GM12872 (cell line): Measurements from ENCODE around the gene TNNI3K.

Source experiments
- TF ChIP-seq, protein P1 (sequence below): IDR thresholded peaks from 3 replicates; pipeline ENCODE4 v1.5.1; 2011; ENCODE audit warnings: low read depth, mild to moderate bottlenecking, low read length, moderate library complexity; ENCODE audit not compliant: insufficient read depth

Gene TNNI3K

DNA sequence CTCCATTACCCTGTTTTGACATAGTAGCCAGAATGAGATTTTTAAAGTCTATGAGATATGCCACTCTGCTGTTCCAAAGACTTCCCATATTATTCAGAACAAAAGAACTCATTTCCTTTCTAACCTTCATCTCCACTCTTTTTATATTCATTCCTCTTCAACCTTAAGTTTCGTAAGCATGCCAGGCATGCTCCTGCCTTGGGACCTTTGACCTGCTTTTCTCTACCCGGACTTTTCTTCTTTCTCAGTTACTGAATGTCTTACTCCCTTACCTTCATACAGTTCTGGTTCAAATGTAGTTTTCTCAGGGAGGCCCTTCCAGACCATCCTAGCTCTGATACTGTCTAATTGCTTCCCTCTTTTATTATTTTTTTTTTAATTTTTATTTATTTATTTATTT is 81.1 kb downstream of the TNNI3K start:
- TF ChIP-seq, protein P1, sequence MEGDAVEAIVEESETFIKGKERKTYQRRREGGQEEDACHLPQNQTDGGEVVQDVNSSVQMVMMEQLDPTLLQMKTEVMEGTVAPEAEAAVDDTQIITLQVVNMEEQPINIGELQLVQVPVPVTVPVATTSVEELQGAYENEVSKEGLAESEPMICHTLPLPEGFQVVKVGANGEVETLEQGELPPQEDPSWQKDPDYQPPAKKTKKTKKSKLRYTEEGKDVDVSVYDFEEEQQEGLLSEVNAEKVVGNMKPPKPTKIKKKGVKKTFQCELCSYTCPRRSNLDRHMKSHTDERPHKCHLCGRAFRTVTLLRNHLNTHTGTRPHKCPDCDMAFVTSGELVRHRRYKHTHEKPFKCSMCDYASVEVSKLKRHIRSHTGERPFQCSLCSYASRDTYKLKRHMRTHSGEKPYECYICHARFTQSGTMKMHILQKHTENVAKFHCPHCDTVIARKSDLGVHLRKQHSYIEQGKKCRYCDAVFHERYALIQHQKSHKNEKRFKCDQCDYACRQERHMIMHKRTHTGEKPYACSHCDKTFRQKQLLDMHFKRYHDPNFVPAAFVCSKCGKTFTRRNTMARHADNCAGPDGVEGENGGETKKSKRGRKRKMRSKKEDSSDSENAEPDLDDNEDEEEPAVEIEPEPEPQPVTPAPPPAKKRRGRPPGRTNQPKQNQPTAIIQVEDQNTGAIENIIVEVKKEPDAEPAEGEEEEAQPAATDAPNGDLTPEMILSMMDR = no peak

DNA sequence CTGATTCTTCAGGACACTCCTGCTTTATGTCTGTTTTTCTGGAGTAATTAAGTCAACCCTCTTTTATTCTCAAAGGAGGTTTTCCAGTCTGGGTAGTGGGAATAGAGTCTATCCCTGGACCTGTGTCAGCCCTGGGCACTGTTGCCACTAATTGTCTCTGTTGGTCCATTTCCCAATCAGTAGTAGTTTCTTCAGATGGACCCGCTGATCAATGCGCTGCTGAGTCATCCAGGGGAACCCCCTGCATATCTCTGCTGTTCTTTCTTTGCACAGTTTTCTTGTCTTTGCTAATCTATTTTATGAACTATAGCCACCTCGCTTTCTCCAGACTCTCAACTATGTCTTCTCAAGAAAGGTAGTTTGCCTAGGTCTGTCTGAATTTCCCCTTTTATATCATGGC is 82.5 kb downstream of the TNNI3K start:
- TF ChIP-seq, protein P1 = no peak

DNA sequence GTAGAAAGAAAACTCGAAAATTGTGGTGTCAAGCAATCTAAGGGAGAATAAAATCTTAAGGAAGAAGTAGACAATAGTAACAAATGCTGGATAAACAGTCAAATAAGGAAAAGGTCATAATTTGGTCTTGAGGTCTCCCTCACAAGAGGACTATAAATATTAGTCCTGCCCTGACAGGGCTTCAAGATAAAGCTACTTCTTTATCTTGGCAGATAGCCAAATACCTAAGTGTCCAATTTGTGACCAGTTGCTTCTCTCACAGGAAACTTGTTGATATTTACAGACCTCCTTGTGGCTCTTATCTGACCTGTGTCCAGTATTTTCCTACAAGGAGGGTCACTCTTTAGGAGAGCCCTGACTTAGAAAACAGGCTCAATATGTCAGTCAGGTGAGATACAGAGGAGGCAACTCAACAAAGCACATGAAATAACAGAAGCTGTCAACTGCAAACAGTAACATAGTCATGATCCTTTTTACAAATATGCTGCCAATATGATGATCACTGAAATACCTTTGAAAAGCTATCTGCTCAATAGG is 88.8 kb downstream of the TNNI3K start:
- TF ChIP-seq, protein P1 = no peak

DNA sequence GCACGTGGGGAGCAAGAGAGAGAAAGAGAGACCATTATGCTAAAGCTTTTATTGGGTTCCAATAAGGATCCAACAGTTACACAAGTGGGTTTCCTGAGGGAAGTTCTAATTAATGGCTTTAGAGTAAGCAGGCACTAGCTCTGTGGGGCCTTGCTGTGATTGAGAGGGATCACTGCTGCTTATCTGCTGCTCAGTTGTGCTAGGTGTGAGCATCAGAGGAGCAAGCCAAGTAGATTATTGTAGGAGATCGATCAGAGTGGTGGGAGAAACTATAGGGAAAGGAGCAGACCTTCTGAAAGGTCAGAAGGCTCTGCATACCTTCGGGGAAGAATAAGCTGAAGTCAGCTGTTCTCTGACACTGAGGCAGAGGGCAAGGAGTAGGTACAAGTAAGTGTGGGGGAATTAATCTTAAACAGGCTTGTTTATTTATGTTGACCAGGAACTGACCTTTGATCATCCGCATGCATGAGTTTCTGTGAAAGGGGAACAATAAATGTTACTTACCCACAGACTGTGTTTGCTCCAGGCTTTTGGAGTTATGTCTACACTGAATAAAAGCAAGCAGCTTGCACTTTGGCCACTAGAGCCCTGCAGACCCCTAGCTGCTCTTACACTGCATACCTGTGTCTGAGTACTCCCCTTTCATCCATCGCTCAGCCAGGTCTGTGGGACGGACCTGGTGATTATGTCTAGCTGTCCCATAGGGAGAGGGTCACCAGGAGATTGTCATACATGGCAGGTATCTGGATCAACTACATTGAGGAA is 89.7 kb downstream of the TNNI3K start:
- TF ChIP-seq, protein P1 = no peak

DNA sequence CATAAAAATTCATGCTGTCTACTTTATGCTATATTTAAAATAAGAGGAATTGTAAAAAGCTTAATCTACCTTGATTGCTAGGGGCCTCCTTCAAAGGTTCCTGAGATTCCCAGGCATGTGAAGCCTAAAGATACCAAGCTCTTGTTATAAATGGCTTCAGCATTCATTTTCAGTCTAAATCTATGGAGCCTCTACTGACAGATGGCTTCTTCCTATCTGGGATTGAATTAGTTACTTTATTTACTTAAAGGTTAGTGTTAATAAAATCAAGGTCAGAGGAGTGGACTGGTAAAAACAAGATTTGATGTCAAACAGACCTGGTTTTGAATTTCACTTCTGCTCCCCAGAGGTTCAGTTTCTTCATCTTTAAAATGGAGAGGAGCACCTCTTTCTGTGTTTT is 93.7 kb downstream of the TNNI3K start:
- TF ChIP-seq, protein P1 = no peak

DNA sequence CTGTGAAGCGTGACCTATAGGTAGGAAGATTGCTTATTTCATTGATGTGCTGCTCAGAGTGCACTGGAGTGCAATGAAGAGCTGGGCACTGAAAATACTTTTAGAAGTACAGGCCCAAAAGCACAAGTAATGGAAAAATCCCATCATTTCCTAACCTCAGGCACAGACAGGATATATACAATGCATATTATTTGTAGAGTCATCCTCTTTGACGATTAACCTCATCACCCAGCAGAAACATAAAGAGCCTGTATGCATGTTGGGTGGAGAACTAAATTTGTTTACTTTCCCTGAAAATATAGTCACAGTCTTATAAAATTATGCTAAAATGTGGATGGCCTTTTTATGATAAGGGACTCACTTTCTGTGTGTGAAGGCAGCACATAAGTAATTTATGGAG is 98.1 kb downstream of the TNNI3K start:
- TF ChIP-seq, protein P1 = no peak

DNA sequence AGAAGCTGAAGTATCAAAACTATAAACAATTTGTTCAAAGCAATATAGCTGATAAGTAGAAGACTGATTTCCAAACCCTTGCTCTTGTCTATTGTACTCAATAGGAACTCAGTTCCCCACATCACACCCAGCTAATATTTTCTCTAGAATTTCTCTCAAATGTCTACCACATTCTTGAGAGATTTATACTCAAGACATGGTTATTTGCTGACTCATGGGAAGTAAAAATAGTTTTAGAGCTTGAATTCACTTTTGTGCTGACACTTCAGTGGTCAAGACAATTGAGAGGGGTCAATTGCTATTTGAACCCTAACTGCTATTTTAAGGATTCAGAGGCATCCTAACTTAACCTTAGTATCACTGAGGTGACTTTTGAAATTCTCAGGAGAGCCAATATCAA is 99.0 kb downstream of the TNNI3K start:
- TF ChIP-seq, protein P1 = no peak
